HG03108 (cell line): ENCODE measurements around the gene PSMA6.
A peak's percentile ranks its signal among the peaks of the same experiment; 100 is the strongest.
"Not testable (repeated sequence)": the region's sequence is repeated elsewhere in the genome, so short reads cannot be mapped to it uniquely, and the experiment has no call there.

Experiments
- ATAC-seq: cut with Tn5 transposase; IDR thresholded peaks from one replicate; pipeline ENCODE4 v1.9.1; 2021; ENCODE audit warnings: moderate library complexity; ENCODE audit not compliant: unreplicated experiment

PSMA6 gene

GRCh38 chr14:35284506-35284905, 7.7 kb upstream of the PSMA6 start:
- ATAC-seq: no peak

- ATAC-seq: peak; percentile 66
Measured at GRCh38 chr14:35285168-35286002, 6.8 kb upstream of the PSMA6 start.

DNA sequence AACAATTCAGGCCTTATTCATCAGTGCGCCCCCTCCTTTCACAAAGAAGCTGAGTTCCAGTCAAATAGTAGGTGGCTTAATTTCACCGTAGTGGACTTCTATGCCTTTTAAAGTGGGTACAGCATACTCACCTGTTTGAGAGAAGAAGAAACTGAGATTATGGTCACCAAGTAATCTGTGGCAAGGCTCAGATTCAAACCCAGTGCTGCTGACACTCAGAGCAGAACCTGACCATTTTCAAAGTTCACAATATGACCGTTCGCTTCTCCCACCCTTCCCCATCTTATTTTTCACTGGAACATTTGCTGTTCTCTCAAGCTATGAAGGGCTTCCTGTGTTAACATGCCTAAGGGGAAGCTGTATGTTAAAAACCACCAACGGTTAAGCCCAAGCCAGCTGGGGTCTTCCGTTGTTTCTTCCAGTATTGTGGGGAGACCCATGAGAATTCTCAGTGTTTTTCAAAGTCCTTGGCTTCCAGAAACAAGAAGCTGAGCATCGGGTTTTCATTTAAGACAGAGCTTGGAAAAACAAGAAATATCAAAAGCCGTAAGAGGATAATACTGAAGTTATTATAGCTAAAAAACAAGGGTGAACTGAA, 6.1 kb upstream of the PSMA6 start:
- peak; percentile 12 for ATAC-seq

DNA sequence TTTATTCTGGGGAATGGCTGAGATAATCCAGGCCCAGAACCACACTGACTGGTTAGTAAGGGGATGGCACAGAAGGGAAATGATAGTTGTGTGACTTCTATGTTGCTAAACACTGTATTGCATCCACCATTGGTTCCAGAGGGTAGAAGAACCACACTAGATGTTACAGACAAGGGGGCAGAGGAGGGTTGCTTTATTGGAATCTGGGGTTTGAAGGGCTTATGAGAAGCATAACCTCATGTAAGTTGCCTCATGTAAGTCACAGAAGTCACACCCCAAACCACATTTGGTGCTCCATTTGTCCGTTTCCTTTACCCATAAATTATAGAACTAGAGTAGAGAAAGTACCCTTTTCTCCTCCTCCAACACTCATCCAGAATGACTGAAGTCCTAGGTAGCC, 5.5 kb upstream of the PSMA6 start:
- no peak for ATAC-seq

DNA sequence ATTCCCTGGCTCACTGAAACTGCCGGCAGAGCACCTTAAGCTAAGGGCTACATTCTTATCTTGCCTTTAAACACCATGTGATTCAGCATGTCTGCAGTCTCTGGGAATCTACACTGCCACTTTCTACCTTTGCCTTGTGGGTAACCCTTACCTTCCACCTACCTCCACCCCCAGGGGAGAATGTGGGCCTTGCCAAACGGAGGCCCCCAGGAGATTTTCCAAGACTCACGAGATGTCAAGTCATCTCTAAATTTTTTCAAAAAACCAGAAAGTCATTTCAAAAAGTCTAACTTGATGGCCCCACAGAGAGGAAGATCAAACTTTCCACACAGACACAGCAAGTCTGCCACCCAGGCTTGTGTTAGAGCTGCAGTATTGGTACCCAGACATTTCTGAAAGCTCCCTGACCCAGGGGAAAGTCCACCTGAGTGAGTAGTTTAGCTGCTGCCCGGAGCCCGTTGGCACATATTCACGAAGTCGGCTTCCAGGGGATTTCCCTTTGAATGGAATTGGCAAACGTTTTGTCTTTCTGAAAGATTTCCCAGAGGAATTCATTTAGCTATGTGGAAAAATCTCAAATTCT, 4.7 kb upstream of the PSMA6 start:
- ATAC-seq: no peak

DNA sequence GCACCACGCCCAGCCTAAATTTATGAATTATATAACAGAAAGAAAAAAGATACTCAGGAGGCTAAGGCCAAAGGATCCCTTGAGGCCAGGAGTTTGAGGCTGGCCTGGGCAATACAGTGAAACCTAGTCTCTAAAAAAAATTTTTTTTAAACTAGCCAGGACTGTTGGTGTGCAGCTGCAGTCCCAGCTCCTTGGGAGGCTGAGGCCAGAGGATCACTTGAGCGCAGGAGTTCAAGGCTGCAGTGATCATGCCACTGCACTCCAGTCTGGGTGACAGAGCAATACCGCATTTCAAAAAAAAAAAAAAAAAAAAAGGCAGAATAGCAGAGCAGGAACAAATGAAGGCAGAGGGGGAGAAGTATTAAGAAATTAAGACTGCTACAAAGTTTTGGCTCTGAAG, 2.6 kb upstream of the PSMA6 start:
- no peak for ATAC-seq

DNA sequence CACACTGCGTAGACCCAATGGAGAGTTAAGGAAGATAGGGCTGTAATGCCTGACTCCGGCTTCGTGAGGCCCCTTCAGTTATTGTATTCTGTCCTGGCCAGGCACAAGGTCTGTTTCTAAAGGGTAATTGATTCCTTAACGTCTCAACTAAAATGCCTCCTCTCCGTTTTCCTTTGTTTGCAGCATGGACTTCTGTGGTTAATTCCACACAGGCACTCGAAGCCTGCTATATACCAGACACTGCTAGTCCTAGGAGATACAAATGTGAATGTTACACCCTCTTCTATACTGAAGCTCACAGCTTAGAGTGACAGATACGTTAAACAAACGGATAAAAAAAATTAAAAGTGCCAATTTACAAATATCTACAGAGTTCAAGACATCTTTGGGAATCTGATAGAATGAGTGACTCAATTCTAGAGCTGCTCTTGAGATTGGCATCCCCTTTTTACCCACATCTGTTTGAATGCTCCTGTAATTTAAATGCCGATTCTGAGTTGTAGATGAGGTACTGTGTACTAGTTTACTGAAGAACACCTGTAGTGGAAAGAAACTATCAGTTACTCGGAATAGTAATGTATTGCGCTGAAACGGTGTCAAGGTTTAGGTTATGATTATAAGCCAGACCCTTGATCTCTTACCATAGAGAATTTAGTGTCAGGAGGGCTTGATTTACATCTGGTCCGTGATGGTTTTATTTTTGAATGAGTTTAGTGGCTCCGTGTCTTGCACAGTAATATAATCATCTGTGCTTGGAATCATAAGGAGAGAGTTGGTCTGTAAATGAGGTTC, 784 bp downstream of the PSMA6 start:
- ATAC-seq: no peak

GRCh38 chr14:35295845-35296161, 3.6 kb downstream of the PSMA6 start:
- no peak for ATAC-seq

DNA sequence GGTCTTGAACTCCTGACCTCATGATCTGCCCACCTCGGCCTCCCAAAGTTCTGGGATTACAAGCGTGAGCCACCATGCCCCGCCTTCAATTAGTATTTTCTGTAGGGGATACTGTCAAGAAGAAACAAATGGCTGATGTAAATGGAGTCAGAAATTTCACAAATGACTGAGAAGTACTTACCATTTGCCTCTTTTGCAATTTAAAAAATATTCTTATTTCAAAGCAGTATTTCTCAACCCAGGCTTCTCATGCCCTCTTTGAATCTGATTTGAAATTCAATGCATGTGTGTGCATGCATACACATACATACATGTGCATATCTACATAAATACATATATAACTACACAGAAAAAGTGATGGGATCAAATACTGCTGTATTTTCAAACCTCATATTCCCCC, 4.4 kb downstream of the PSMA6 start:
- ATAC-seq: no peak

DNA sequence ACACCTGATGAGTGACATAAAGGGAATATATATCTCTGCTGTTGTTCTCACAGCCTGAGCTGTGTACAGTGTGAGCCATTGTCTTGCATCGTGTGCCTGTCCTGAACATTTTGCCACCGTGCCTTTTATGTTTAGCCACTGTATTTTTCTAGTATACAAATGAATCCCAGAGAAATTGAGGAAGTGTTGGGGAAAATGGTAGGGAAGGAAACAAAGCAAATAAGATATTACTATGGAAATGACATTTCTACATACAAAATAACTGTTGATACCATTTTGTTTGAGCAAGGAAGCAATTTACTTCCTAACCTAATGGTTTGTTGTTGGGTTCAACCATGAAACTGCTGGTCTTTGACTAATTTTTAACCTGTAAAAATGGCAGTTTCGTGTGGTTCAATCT, 5.5 kb downstream of the PSMA6 start:
- no peak for ATAC-seq

DNA sequence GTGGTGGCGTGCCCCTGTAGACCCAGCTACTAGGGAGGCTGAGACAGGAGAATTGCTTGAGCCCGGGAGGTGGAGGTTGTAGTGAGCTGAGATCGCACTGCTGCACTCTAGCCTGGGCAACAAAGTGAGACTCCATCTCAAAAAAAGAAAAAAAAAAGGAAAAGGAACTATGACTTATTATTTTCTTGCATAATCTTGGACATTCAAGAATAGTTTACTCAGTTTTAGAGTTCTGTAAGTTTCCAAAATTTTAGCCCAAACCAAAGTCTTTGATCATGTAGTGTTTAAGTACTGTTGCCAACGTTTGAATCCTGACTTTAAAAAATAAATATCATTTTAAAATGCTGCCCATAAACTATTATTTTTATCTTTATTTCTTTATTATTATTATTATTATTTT, 6.2 kb downstream of the PSMA6 start:
- no peak for ATAC-seq

DNA sequence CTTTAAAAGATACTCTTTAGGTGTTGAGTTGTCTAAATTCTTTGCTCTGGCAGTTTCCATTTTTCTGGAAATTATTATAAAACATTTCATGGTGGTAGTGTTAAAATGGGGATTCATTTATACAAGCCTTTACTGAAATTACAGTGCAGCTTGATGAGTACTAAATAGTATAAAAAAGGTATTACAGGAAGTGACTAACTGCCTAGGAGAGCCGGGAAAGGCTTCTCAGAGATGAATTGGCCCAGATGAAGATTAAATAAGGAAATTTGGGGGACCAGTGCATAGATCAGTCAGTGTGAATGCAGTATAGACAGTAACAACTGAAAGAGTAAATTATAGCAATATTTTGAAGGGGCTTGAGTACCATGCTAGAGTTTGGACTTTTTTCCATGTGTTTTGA, 7.5 kb downstream of the PSMA6 start:
- no peak for ATAC-seq

- no peak for ATAC-seq
Measured at GRCh38 chr14:35300228-35300627, 8.0 kb downstream of the PSMA6 start.

GRCh38 chr14:35301334-35301733, 9.2 kb downstream of the PSMA6 start:
- not testable (repeated sequence) for ATAC-seq

GRCh38 chr14:35301735-35302528, 9.8 kb downstream of the PSMA6 start:
- no peak for ATAC-seq

GRCh38 chr14:35303149-35303935, 11.2 kb downstream of the PSMA6 start:
- ATAC-seq: no peak

DNA sequence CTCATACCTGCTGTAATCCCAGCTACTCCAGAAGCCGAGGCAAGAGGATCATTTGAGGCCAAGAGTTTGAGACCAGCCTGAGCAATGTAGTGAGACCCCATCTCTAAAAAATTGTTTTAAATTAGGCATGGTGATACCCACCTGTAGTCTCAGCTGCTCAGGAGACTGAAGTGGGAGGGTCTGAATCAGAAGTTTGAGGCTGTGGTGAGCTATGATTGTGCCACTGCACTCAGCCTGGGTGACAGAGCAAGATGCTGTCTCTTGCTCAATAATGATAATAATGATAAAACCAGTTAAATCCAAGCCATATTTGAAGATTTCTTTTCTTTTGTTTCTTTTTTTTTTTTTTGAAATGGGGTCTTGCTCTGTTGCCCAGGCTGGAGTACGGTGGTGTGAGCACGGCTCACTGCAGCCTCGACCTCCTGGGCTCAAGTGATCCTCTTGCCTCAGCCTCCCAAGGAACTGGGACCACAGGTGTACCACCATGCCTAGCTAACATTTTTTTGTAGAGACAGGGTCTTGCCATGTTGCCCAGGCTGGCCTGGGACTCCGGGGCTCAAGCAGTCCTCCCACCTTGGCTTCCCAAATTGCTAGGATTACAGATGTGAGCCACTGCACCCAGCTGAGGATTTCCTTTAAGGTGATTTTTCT, 12.8 kb downstream of the PSMA6 start:
- ATAC-seq: no peak

- no peak for ATAC-seq
Measured at GRCh38 chr14:35305633-35306032, 13.5 kb downstream of the PSMA6 start.

GRCh38 chr14:35306114-35306513, 13.9 kb downstream of the PSMA6 start:
- ATAC-seq: no peak

GRCh38 chr14:35317820-35318219, 25.6 kb downstream of the PSMA6 start:
- ATAC-seq: no peak
